Measurements from ENCODE around the gene SOD1.
"Not testable (repeated sequence)": the region's sequence is repeated elsewhere in the genome, so short reads cannot be mapped to it uniquely, and the experiment has no call there.

The SOD1 gene

GRCh38 chr21:31641416-31641922, 18.0 kb upstream of the SOD1 start:
- no peak for TF ChIP-seq CTCF (IDR thresholded peaks at IDR 0.05; ENCODE audit: low read depth, low read length)
- H3K4me3 ChIP-seq (ENCODE audit: low read depth, low read length): no peak overlapping the region

- TF ChIP-seq CTCF (IDR thresholded peaks at IDR 0.05; ENCODE audit: low read depth, low read length): no peak
- no peak overlapping the region for H3K4me3 ChIP-seq (ENCODE audit: low read depth, low read length)
These were observed 14.8 kb upstream of the SOD1 start for GRCh38 chr21:31644643-31645042.

GRCh38 chr21:31647650-31648049, 11.8 kb upstream of the SOD1 start:
- TF ChIP-seq CTCF (IDR thresholded peaks at IDR 0.05; ENCODE audit: low read depth, low read length): no peak
- H3K4me3 ChIP-seq (ENCODE audit: low read depth, low read length): no peak overlapping the region

GRCh38 chr21:31650930-31651329, 8.6 kb upstream of the SOD1 start:
- no peak overlapping the region for H3K4me3 ChIP-seq (ENCODE audit: low read depth, low read length)
- TF ChIP-seq CTCF (IDR thresholded peaks at IDR 0.05; ENCODE audit: low read depth, low read length): no peak

- not testable (repeated sequence) for H3K4me3 ChIP-seq (ENCODE audit: low read depth, low read length)
These were observed 8.0 kb upstream of the SOD1 start for GRCh38 chr21:31651491-31651890.

- no peak overlapping the region for H3K4me3 ChIP-seq (ENCODE audit: low read depth, low read length)
- TF ChIP-seq CTCF (IDR thresholded peaks at IDR 0.05; ENCODE audit: low read depth, low read length): no peak
These were observed 5.2 kb upstream of the SOD1 start for GRCh38 chr21:31654340-31654739.

GRCh38 chr21:31654821-31655580, 4.5 kb upstream of the SOD1 start:
- not testable (repeated sequence) for H3K4me3 ChIP-seq (ENCODE audit: low read depth, low read length)

GRCh38 chr21:31656199-31657095, 3.0 kb upstream of the SOD1 start:
- no peak overlapping the region for H3K4me3 ChIP-seq (ENCODE audit: low read depth, low read length)
- no peak for TF ChIP-seq CTCF (IDR thresholded peaks at IDR 0.05; ENCODE audit: low read depth, low read length)
